K562 (cell line): ENCODE measurements around the gene LEMD3. TPM values are rescaled to one million over a fixed set of nuclear protein-coding genes. Genes with fewer than 3 reads are reported as not detected.

Experiments used
- CHAMP1 ChIP-seq: fragments of 450-650 bp; IDR thresholded peaks from 2 replicates; pipeline ENCODE4 v1.6.1; 2016; ENCODE audit warnings: mild to moderate bottlenecking
- MAFG ChIP-seq: fragments of 450-650 bp; conservative IDR thresholded peaks from 2 replicates; pipeline ENCODE4 v1.6.1; 2016; ENCODE audit warnings: missing genetic modification characterization, missing compliant biosample characterization
- MCM7 ChIP-seq, 2 experiments: fragments of 450-650 bp; IDR thresholded peaks; 2 replicates each; pipeline ENCODE4 v1.6.1; 2016 to 2018
- PRPF4 ChIP-seq: fragments of 200-400 bp; formaldehyde crosslinking; IDR thresholded peaks from one replicate; pipeline ENCODE4 v1.6.1; 2017; ENCODE audit warnings: low read length, low read depth, mild to moderate bottlenecking; ENCODE audit not compliant: insufficient read depth, poor library complexity, severe bottlenecking
- RREB1 ChIP-seq: fragments of 250-450 bp; sonication (Bioruptor Pico); IDR thresholded peaks from 2 replicates; pipeline ENCODE4 v1.4.0; 2020
- TCF3 ChIP-seq: sonication (generic); formaldehyde crosslinking; IDR thresholded peaks from 2 replicates; pipeline ENCODE4 v1.4.0; 2020; ENCODE audit warnings: mild to moderate bottlenecking, missing genetic modification reagents
- ZBTB40 ChIP-seq, 2 experiments: fragments of 450-650 bp in 1 of 2; sonication (generic) in 1 of 2; formaldehyde crosslinking in 1 of 2; IDR thresholded peaks; 2 replicates each; pipeline versions ENCODE4 v1.7.1 to v1.9.0; 2016 to 2022; ENCODE audit warnings: inconsistent platforms in 1 of 2, mild to moderate bottlenecking in 1 of 2, missing genetic modification reagents in 1 of 2
- ZEB2 ChIP-seq: fragments of 450-650 bp; IDR thresholded peaks from 2 replicates; pipeline ENCODE4 v1.6.1; 2016
- ZNF282 ChIP-seq: sonication (generic); formaldehyde crosslinking; IDR thresholded peaks from 2 replicates; pipeline ENCODE4 v1.8.1; 2023; ENCODE audit warnings: missing genetic modification reagents
- polyA plus RNA-seq, 8 experiments: library from polyadenylated mRNA; depleted of rRNA in 4 of 8; stranded (reverse) in 5 of 8; unstranded in 3 of 8; fragments of >200 nt; fragmentation: Nextera tagmentation in 2 of 8; fragmentation: Illumina TruSeq in 1 of 8; extraction: Ambion mirVana in 2 of 8; extraction: Trizol in 1 of 8; gene quantifications; 2 replicates each; pipeline versions ENCODE4 v1.2.1 to v1.2.3, GENCODE V29; 2011 to 2014; ENCODE audit warnings: inconsistent platforms in 1 of 8, missing spikeins in 1 of 8
- total RNA-seq, 7 experiments: library from RNA; depleted of rRNA in 6 of 7; stranded (reverse); fragments of >200 nt in 6 of 7; fragmentation: Illumina TruSeq in 2 of 7; extraction: Trizol in 2 of 7; gene quantifications; 2 replicates each; pipeline versions ENCODE4 v1.2.1 to v1.2.3, GENCODE V29; 2011 to 2021; ENCODE audit warnings: low replicate concordance in 1 of 7

LEMD3 gene
- total and polyA plus RNA-seq, 9 of the 15 experiments (the other 6 are each of a cell fraction or from before 2014, with no cell fraction given) = 6.8 to 37.4 (median 17.2) TPM

- TF ChIP-seq ZBTB40 (IDR thresholded peaks at IDR 0.05) (no peak), ZBTB40 (CRISPR knock-in tag; IDR thresholded peaks at IDR 0.05) (no peak), ZNF282 (CRISPR knock-in tag) (no peak), MCM7 (IDR thresholded peaks at IDR 0.05) (no peak), PRPF4 (no peak), TCF3 (CRISPR knock-in tag) (peak; percentile 69), ZEB2 (peak; percentile 86), MAFG (no peak), RREB1 (CRISPR knock-in tag) (no peak), CHAMP1 (no peak)
These were observed 12.8 kb downstream of the LEMD3 start (continued) for GRCh38 chr12:65182012-65182739.
